ENCODE measurements around the gene SEC23A.
"Not testable (repeated sequence)": the region's sequence is repeated elsewhere in the genome, so short reads cannot be mapped to it uniquely, and the experiment has no call there.

The SEC23A gene

DNA sequence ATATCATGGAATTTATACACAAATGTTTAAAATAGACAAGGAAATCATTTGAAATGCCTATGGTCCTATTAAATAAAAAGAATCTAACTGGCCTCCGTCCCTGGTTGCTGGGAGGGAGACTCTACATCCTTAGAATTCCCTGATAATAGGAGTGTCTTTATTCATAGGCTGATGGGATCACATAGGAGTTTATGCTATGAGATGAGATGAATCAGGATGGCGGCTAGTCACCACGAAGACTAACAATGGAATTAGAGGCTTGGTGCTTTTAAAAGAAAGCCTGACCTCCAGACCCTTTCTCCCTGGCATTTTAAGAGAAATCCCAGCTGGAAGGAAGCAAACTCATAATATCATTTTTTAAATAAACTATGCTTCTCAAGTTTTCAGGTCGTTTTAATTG is 69.7 kb downstream of the SEC23A start:
- H3K4me3 Mint-ChIP-seq: no peak overlapping the region
- no peaks in the 10 kb centered on the region for H3K9me3 Mint-ChIP-seq
- ATAC-seq (replicated peaks): no peak

DNA sequence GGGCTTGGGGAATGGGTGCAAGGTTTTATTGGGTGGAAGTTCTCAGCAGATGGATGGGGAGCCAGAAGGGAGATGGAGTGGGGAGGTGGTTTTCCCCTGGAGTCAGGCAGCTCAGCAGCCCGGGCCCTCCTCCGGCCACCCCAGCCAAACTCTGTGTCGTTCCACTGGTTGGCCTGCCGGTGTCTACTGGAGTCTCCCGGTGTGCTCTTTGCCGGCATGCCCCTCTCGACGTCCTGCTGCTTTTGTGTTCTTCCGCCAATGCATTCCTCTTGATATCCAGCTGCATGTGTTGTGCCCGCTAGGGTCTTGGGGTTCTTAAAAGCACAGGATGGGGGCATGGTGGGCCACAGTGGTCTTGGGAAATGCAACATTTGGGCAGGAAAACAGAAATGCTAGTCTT is 72.8 kb downstream of the SEC23A start:
- DNase-seq (no peak), ATAC-seq (replicated peaks) (no peak)
- Mint-ChIP-seq H3K4me1 (peaks cover under 1 to 2% of the 10 kb centered on the region in 2 donors), H3K9me3 (no peaks in the 10 kb centered on the region), H3K4me3 (no peak overlapping the region), H3K27me3 (no peaks in the 10 kb centered on the region), H3K36me3 (peaks cover 29 to 33% of the 10 kb centered on the region in 2 donors), H3K27ac (peak overlapping the region; percentile 83)

More for the DNA sequence above, 69.7 kb downstream of the SEC23A start:
- Mint-ChIP-seq H3K36me3 (peaks cover 26 to 35% of the 10 kb centered on the region in 2 donors), H3K27me3 (no peaks in the 10 kb centered on the region), H3K27ac (no peak overlapping the region), H3K4me1 (peaks cover 5 to 7% of the 10 kb centered on the region in 2 donors)
- DNase-seq: no peak

DNA sequence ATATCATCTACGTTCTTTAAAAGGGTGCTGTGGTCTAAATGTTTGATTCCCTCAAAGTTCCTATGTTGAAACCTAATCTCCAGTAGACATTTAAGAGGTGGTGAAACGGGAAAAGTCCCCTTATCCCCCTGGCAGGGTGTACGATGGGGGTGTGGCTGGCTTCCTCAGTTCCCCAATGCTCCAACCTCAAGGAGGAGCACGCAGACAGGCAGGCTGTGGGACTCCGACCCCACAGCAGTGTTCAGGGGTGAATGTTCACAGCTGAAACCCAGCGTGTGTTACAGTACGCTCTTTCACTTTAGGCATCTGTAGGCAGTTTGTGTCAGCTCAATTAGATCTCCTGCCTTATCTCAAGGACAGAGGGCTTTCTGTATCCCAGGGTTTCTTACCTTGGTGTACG is 73.2 kb downstream of the SEC23A start:
- Mint-ChIP-seq H3K4me3 (no peak overlapping the region), H3K27ac (peak overlapping the region; percentile 83), H3K4me1 (peaks cover 0 to 2% of the 10 kb centered on the region in 2 donors), H3K27me3 (no peaks in the 10 kb centered on the region), H3K36me3 (peaks cover 29 to 33% of the 10 kb centered on the region in 2 donors), H3K9me3 (no peaks in the 10 kb centered on the region)
- DNase-seq (no peak), ATAC-seq (replicated peaks) (no peak)

DNA sequence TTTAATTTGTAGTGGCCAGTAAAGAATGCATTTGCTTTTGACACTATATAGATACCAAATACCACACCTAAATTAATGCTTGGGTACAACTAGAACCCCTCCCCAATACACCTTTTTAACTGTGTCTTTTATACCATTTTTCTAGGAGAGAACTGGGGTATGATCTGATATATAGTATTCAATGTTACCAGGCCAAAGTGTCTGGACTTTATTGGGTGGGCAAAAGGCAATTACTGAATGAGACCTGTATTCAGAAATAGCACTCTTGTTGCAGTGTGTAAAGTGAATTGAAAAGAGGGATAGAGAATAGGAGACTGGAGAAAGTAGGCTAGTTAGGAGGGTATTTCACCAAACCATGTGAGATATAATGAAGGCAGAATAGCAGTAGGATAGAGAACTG is 74.4 kb downstream of the SEC23A start:
- no peak overlapping the region for H3K27ac Mint-ChIP-seq
- DNase-seq (no peak), ATAC-seq (replicated peaks) (no peak)
- no peaks in the 10 kb centered on the region for H3K27me3 Mint-ChIP-seq
- peaks cover 29 to 33% of the 10 kb centered on the region in 2 donors for H3K36me3 Mint-ChIP-seq
- peaks cover 0 to 2% of the 10 kb centered on the region in 2 donors for H3K4me1 Mint-ChIP-seq
- H3K9me3 Mint-ChIP-seq: no peaks in the 10 kb centered on the region
- H3K4me3 Mint-ChIP-seq: no peak overlapping the region

DNA sequence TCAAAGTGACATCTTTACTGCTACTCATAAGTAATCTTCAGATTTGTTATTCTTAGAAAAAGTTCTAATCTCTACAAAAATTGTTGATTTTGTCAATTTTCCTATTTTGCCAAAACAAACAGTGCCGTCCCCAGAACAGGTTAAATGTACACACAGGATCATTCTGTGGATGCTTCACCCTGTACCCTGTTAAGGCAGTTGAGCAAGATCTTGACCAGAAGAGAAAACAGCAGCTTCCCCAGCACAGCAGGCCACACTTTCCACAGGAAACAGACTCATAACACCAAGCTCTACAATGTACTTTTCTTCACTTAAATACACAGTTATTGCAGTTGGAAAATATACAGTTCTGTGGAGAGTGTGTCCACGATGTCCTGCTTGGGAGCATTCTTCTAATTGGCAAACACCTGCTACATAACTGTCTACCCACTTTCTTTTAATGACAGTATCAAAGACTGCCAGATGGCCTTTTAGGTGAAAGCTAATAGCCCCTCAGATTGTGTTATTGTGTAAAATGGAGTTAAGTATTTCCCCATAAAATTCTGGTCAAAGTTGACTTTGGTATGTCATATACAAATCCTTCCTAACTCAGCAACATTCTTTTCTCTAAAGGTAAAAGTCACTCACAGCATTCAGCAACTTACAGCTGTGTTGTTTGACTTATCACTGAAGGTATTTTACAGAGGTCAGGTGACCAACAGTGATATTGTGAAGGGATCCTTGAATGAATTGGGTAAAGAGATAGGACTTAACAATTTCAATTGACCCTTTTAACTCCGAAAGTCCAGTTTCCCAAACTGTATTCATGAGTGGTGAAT is 77.0 kb downstream of the SEC23A start:
- Mint-ChIP-seq H3K4me3 (no peak overlapping the region), H3K4me1 (peaks cover 0 to 2% of the 10 kb centered on the region in 2 donors), H3K27me3 (no peaks in the 10 kb centered on the region), H3K9me3 (no peaks in the 10 kb centered on the region), H3K36me3 (peaks cover 26 to 28% of the 10 kb centered on the region in 2 donors), H3K27ac (no peak overlapping the region)
- ATAC-seq (replicated peaks): no peak
- DNase-seq: no peak

DNA sequence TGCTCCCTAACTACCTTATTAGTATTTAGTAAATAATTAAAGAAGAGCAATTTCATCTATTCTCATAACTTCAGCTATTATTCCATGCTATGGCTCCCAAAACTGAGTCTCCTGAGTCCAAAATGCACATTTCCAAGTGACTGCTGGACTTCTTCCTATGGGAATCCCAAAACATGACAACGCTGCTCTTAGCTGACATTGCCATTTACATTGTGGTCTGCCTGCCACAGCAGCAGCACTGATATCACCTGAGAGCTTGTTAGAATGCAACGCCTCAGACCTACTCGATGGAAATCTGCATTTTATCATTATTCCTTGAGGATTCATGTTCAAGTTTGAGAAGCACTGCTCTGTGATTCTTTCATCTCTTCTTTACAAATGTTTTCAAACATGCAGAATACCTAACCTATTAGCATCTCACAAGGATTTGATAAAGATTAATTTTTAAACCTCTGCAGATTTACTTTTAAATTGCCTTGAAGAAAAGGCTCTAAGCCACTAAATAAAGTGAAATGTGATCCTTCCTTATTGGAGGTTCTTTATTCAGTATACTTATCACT is 77.7 kb downstream of the SEC23A start:
- ATAC-seq (replicated peaks): no peak
- no peaks in the 10 kb centered on the region for H3K9me3 Mint-ChIP-seq
- H3K27me3 Mint-ChIP-seq: no peaks in the 10 kb centered on the region
- H3K27ac Mint-ChIP-seq: no peak overlapping the region
- DNase-seq: no peak
- peaks cover 21 to 22% of the 10 kb centered on the region in 2 donors for H3K36me3 Mint-ChIP-seq
- H3K4me1 Mint-ChIP-seq: peaks cover under 1 to 2% of the 10 kb centered on the region in 2 donors
- H3K4me3 Mint-ChIP-seq: no peak overlapping the region

DNA sequence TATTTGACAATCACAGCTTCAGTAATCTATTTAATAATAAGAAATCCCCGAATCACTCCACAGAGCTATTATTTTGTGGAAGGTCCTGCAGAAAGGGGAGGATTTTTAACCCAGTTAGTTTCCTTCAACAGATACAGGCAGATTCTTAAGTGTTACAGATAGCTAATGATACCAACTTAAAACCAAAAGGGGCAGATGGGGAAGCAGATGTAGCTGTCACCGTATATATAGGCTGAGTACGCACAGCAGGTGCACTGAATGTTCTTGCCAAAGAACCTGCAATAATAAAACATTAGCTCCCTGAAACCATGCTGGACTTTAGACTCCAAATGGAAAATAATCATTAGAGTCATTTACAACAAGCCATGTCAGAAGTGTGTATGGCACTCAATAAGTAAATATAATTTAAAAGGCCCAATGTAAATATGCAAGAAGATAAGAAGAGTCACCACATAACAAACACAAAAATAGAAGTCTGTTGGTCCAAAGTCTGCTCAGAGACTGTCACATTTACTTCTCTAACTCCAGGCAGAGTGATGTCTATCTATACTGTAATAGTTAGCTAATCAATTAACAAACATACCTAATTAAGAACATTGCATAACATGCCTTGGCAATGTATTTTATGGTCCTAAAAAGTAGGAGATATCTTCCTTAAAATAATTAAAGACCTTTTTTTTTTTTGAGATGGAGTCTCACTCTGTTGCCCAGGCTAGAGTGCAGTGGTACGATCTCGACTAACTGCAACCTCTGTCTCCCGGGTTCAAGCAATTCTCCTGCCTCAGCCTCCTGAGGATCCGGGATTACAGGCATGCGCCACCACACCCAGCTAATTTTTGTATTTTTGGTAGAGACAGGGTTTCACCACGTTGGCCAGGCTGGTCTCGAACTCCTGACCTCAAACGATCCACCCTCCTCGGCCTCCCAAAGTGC is 78.8 kb downstream of the SEC23A start:
- no peak overlapping the region for H3K4me3 Mint-ChIP-seq
- peaks cover 0 to 5% of the 10 kb centered on the region in 2 donors for H3K4me1 Mint-ChIP-seq
- H3K27me3 Mint-ChIP-seq: no peaks in the 10 kb centered on the region
- ATAC-seq (replicated peaks) (no peak), DNase-seq (no peak)
- H3K9me3 Mint-ChIP-seq: no peaks in the 10 kb centered on the region
- peak overlapping the region; percentile 14 for H3K27ac Mint-ChIP-seq
- H3K36me3 Mint-ChIP-seq: peaks cover 16 to 18% of the 10 kb centered on the region in 2 donors

DNA sequence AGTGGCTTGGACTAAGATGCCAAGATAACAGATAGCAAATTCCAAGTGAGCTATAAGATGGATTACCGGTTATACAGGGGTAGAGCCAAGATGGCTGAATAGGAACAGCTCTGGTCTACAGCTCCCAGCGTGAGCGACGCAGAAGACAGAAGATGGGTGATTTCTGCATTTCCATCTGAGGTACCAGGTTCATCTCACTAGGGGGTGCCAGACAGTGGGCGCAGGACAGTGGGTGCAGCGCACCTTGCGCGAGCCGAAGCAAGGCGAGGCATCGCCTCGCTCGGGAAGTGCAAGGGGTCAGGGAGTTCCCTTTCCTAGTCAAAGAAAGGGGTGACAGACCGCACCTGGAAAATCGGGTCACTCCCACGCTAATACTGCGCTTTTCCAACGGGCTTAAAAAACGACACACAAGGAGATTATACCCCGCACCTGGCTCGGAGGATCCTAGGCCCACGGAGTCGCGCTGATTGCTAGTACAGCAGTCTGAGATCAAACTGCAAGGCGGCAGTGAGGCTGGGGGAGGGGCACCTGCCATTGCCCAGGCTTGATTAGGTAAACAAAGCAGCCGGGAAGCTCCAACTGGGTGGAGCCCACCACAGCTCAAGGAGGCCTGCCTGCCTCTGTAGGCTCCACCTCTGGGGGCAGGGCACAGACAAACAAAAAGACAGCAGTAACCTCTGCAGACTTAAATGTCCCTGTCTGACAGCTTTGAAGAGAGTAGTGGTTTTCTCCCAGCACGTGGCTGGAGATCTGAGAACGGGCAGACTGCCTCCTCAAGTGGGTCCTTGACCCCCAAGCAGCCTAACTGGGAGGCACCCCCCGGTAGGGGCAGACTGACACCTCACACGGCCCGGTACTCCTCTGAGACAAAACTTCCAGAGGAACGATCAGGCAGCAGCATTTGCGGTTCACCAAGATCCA is 85.7 kb downstream of the SEC23A start:
- Mint-ChIP-seq H3K27ac (peak overlapping the region; percentile 81), H3K36me3 (peaks cover 11 to 19% of the 10 kb centered on the region in 2 donors)
- DNase-seq; H3K4me3 Mint-ChIP-seq; ATAC-seq (replicated peaks); H3K9me3 Mint-ChIP-seq; H3K27me3 Mint-ChIP-seq; H3K4me1 Mint-ChIP-seq: not testable (repeated sequence)

DNA sequence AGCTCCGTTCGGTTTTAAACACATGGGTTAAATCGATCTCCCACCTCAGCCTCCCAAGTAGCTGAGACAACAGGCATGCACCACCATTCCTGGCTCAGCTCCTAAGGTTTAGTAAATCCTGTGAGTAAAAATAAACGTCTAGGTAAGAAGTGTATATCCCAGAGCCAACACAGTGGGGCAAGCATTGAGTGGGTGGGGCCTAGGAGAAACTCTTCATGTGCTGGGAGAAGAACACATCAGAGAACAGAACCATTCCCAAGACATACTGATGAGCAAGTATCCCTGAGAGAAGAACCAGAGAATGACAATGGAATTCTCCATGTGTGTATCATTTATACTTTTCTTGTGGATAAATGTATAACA is 86.3 kb downstream of the SEC23A start:
- no peak overlapping the region for H3K27ac Mint-ChIP-seq
- peaks cover 11 to 19% of the 10 kb centered on the region in 2 donors for H3K36me3 Mint-ChIP-seq
- DNase-seq: no peak
- H3K27me3 Mint-ChIP-seq: no peaks in the 10 kb centered on the region
- no peaks in the 10 kb centered on the region for H3K9me3 Mint-ChIP-seq
- no peak for ATAC-seq (replicated peaks)
- H3K4me1 Mint-ChIP-seq: peaks cover 0 to 5% of the 10 kb centered on the region in 2 donors
- no peak overlapping the region for H3K4me3 Mint-ChIP-seq

DNA sequence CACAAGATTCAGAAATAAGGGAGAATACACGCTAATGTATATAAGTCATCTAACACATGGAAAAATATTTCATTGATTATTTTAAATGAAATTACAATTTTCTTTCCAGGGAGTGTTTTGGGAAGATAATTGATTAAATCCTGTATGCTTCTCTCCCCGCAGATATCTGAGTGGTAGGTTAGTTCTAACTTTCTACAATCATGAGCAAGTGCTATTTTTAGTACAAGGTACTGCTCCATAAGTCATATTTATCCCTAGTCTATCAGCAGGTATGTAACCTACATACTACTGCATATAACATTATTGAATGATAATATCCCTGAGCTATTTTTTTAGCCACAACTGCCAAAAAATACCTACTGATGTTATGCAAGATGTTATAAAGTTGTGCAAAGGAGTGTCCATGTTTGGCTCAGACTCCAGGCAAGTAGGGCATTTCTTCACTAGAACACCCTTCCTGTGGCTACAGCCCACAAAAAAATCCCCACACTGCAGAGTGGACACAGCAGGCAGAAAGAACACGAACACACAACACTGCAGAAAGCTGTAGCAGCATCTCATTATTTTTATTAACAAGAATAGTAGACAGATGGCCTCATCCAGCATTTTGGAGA is 87.0 kb downstream of the SEC23A start:
- Mint-ChIP-seq H3K4me3 (no peak overlapping the region), H3K27ac (no peak overlapping the region), H3K36me3 (peaks cover 11 to 19% of the 10 kb centered on the region in 2 donors), H3K9me3 (no peaks in the 10 kb centered on the region), H3K27me3 (no peaks in the 10 kb centered on the region), H3K4me1 (peaks cover 0 to 5% of the 10 kb centered on the region in 2 donors)
- ATAC-seq (replicated peaks) (no peak), DNase-seq (no peak)

DNA sequence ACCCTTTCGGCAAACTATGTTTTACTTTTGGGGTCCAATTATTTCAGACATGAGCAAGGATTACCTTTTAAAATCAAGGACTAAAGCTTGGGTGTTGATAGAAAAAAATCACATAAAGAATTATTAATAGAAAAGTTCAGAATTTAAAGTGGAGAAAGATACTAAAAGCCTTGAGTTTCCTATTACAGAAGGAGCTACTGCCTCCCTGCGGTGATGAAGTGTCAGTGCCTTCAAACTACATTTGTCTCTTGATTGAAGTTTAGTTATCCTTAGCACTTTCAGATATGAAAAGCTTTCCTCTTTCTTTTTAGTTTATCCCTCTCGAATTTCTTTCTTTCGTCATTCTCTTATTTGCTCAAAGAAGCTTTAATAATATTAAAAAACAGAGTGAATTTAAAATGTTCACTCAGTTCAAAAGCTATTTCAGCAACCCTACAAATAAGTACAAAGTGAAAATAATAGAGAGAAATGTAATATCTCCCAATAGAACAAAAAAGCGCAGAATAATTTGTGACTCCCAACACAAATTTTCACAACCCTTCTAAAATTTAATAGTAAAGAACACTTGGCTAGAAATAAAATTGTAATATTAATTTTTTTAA is 87.6 kb downstream of the SEC23A start:
- Mint-ChIP-seq H3K9me3 (no peaks in the 10 kb centered on the region), H3K36me3 (peaks cover 10 to 19% of the 10 kb centered on the region in 2 donors), H3K27ac (no peak overlapping the region), H3K4me1 (peaks cover 0 to 5% of the 10 kb centered on the region in 2 donors), H3K4me3 (no peak overlapping the region), H3K27me3 (no peaks in the 10 kb centered on the region)
- DNase-seq (no peak), ATAC-seq (replicated peaks) (peak in 1 of 2 donors; percentile 45)

DNA sequence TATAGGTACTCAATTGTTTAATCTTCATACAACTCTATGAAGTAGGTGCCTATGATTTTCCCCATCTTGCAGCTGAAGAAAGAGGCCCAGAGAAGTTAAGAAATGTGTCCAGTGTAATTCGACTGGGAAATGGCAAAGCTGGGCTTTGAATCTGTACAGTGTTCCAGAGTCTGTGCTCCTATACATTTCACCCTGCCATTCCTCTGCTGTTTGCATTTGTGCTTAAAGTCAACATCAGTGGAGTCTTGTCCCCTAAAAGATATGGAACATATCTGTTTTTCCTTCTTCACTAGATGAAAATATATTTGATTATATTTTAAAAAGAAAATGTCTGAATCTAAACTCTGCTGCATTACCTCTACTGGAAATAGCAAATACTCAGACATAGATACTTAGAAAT is 88.6 kb downstream of the SEC23A start:
- ATAC-seq (replicated peaks) (no peak), DNase-seq (no peak)
- Mint-ChIP-seq H3K9me3 (no peaks in the 10 kb centered on the region), H3K36me3 (peaks cover 3 to 12% of the 10 kb centered on the region in 2 donors), H3K4me3 (no peak overlapping the region), H3K27me3 (no peaks in the 10 kb centered on the region), H3K4me1 (no peaks in the 10 kb centered on the region), H3K27ac (no peak overlapping the region)

DNA sequence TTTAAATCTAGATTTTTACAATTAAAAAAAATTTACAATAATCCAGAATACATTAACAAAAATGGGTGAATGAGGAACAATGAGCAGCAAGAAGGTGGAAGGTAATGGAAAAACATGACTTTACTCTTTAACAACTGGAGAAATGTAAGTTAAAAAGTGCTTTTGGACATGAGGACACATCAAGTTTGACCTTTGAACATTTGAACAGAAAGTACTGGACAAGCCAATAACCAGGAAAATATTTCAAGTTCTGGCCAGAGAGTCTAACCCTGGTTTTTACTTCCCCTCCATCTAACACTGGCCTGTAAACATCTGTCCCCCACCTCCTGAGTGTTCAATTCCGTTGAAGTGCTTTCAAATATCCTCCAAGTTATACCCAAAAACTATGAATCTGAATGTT is 94.1 kb downstream of the SEC23A start:
- H3K4me3 Mint-ChIP-seq; ATAC-seq (replicated peaks); DNase-seq; H3K27ac Mint-ChIP-seq; H3K27me3 Mint-ChIP-seq; H3K4me1 Mint-ChIP-seq; H3K9me3 Mint-ChIP-seq; H3K36me3 Mint-ChIP-seq: not testable (repeated sequence)

All from stimulated activated naive B cell treated with anti-CD40 and anti-IgM and Interleukin-4, amounts not matched to agents 10 μg/mL and 1 μg/mL and 100 μg/mL, for 72 hours (primary cell).